PFSK-1 (cell line): ENCODE data around the gene NLRC3.

Source experiments
- FOXP2 ChIP-seq: optimal IDR thresholded peaks from 2 replicates; pipeline ENCODE3; 2011; ENCODE audit warnings: borderline replicate concordance, control low read depth, inconsistent platforms; ENCODE audit not compliant: insufficient read depth; ENCODE audit errors: extremely low read length, extremely low read depth
- POLR2AphosphoS5 ChIP-seq: IDR thresholded peaks from 2 replicates; pipeline ENCODE4 v1.6.1; 2012; ENCODE audit warnings: low read depth, mild to moderate bottlenecking, control low read depth, low read length, moderate library complexity
- REST ChIP-seq, 2 experiments: IDR thresholded peaks; 2 replicates each; pipeline versions ENCODE4 v1.6.1 to v1.8.0; 2011 to 2012; ENCODE audit warnings: low read depth in 2 of 2, low read length in 2 of 2, control low read depth in 1 of 2, inconsistent platforms in 1 of 2, mild to moderate bottlenecking in 1 of 2, moderate library complexity in 1 of 2; ENCODE audit not compliant: insufficient read depth in 1 of 2
- SIN3A ChIP-seq: IDR thresholded peaks from 2 replicates; pipeline ENCODE4 v1.6.1; 2012; ENCODE audit warnings: mild to moderate bottlenecking, low read length, moderate library complexity, borderline replicate concordance; ENCODE audit not compliant: insufficient read depth
- TAF1 ChIP-seq: IDR thresholded peaks from 2 replicates; pipeline ENCODE4 v1.6.1; 2012; ENCODE audit warnings: low read length, control low read depth, borderline replicate concordance; ENCODE audit not compliant: insufficient read depth

GRCh38 chr16:3511286-3512180, 65.7 kb downstream of the NLRC3 start:
- no peak for TF ChIP-seq POLR2AphosphoS5
- no peak for TF ChIP-seq SIN3A
- no peak for TF ChIP-seq TAF1
- no peak for TF ChIP-seq REST (IDR thresholded peaks at IDR 0.05; ENCODE audit: insufficient read depth in 1 of 2, low read depth in 2 of 2, low read length in 2 of 2)
- no peak for TF ChIP-seq FOXP2
